ENCODE results near the gene PDE6B. TPM values are rescaled to one million over a fixed set of nuclear protein-coding genes. Genes with fewer than 3 reads are reported as not detected.
A peak's percentile ranks its signal among the peaks of the same experiment; 100 is the strongest.

Gene PDE6B
- total RNA-seq, 1 experiment from 2014 or later, result not detected

GRCh38 chr4:617644-618641, 7.4 kb upstream of the PDE6B start:
- no peaks in the 10 kb centered on the region for H3K36me3 Mint-ChIP-seq (ENCODE audit: insufficient read depth, unreplicated experiment)
- intact Hi-C loops (cut with micrococcal nuclease; ENCODE audit: unreplicated experiment), result no loop called here
- no peak for TF ChIP-seq CTCF (IDR thresholded peaks at IDR 0.05; ENCODE audit: insufficient read depth in 1 of 2, low read depth in 1 of 2, low read length in 1 of 2, severe bottlenecking in 1 of 2, unreplicated experiment in 1 of 2)
- no TSS peak for BruUV-seq (replicated peaks)
- H3K4me3 Mint-ChIP-seq (ENCODE audit: unreplicated experiment), result peak overlapping the region; percentile 24
- Histone ChIP-seq H3K27me3 (replicated peaks; ENCODE audit: control insufficient read depth, insufficient read depth, low read length) (no peaks in the 10 kb centered on the region), H3K4me1 (peaks cover 9% of the 10 kb centered on the region; the same call in 1 of the 2 replicates), H3K9me3 (0 out of 2 replicates have a peak, but pooled peaks cover 4% of the 10 kb centered on the region), H3K4me3 (ENCODE audit: low read depth, low read length) (no peak overlapping the region), H3K36me3 (ENCODE audit: control insufficient read depth, insufficient read depth, low read length) (no peaks in the 10 kb centered on the region)
- CTCF ChIA-PET, result no interaction called here
- H3K4me1 Mint-ChIP-seq (ENCODE audit: low read depth, unreplicated experiment), result peaks cover 6% of the 10 kb centered on the region
- H3K27me3 Mint-ChIP-seq (ENCODE audit: insufficient read depth, unreplicated experiment), result peaks cover 16% of the 10 kb centered on the region
- DNase-seq, result peak; percentile 29 to 77
- peak overlapping the region; percentile 61 for H3K27ac Mint-ChIP-seq (ENCODE audit: unreplicated experiment)
- peaks cover 12% of the 10 kb centered on the region for H3K9me3 Mint-ChIP-seq (ENCODE audit: unreplicated experiment)
- POLR2A ChIA-PET, result no interaction called here

GRCh38 chr4:620201-620600, 5.2 kb upstream of the PDE6B start:
- Mint-ChIP-seq H3K9me3 (ENCODE audit: unreplicated experiment) (peaks cover 4% of the 10 kb centered on the region), H3K4me1 (ENCODE audit: low read depth, unreplicated experiment) (peaks cover 6% of the 10 kb centered on the region), H3K4me3 (ENCODE audit: unreplicated experiment) (no peak overlapping the region), H3K27ac (ENCODE audit: unreplicated experiment) (no peak overlapping the region), H3K27me3 (ENCODE audit: insufficient read depth, unreplicated experiment) (peaks cover 6% of the 10 kb centered on the region), H3K36me3 (ENCODE audit: insufficient read depth, unreplicated experiment) (no peaks in the 10 kb centered on the region)
- intact Hi-C loops (cut with micrococcal nuclease; ENCODE audit: unreplicated experiment), result no loop called here
- POLR2A ChIA-PET, result no interaction called here
- Histone ChIP-seq H3K4me3 (ENCODE audit: low read depth, low read length) (no peak overlapping the region), H3K27me3 (replicated peaks; ENCODE audit: control insufficient read depth, insufficient read depth, low read length) (no peaks in the 10 kb centered on the region), H3K4me1 (peaks cover 9% of the 10 kb centered on the region; the same call in 1 of the 2 replicates), H3K36me3 (ENCODE audit: control insufficient read depth, insufficient read depth, low read length) (no peaks in the 10 kb centered on the region), H3K9me3 (0 out of 2 replicates have a peak, but pooled peaks cover 4% of the 10 kb centered on the region)
- TF ChIP-seq CTCF (IDR thresholded peaks at IDR 0.05; ENCODE audit: insufficient read depth in 1 of 2, low read depth in 1 of 2, low read length in 1 of 2, severe bottlenecking in 1 of 2, unreplicated experiment in 1 of 2), result no peak
- BruUV-seq (replicated peaks), result no TSS peak
- CTCF ChIA-PET, result interaction anchor here (0.6 kb wide), 1 partner anchor 122 kb away, joined by 3 read pairs; no protein-coding TSS in a partner anchor
- DNase-seq, result peak in 1 of 2 experiments; percentile 9

GRCh38 chr4:620851-621261, 4.5 kb upstream of the PDE6B start:
- CTCF ChIA-PET, result interaction anchor here (0.6 kb wide), 1 partner anchor 122 kb away, joined by 3 read pairs; no protein-coding TSS in a partner anchor
- no peaks in the 10 kb centered on the region for H3K27me3 ChIP-seq (replicated peaks; ENCODE audit: control insufficient read depth, insufficient read depth, low read length)

More at GRCh38 chr4:620851-621261, 4.5 kb upstream of the PDE6B start:
- POLR2A ChIA-PET, result no interaction called here
- no peak overlapping the region for H3K27ac Mint-ChIP-seq (ENCODE audit: unreplicated experiment)
- no peaks in the 10 kb centered on the region for H3K36me3 ChIP-seq (ENCODE audit: control insufficient read depth, insufficient read depth, low read length)
- no peak overlapping the region for H3K4me3 ChIP-seq (ENCODE audit: low read depth, low read length)
- BruUV-seq (replicated peaks), result no TSS peak
- no peak for TF ChIP-seq CTCF (IDR thresholded peaks at IDR 0.05; ENCODE audit: insufficient read depth in 1 of 2, low read depth in 1 of 2, low read length in 1 of 2, severe bottlenecking in 1 of 2, unreplicated experiment in 1 of 2)
- H3K4me3 Mint-ChIP-seq (ENCODE audit: unreplicated experiment), result no peak overlapping the region
- H3K36me3 Mint-ChIP-seq (ENCODE audit: insufficient read depth, unreplicated experiment), result no peaks in the 10 kb centered on the region
- H3K4me1 Mint-ChIP-seq (ENCODE audit: low read depth, unreplicated experiment), result peaks cover 6% of the 10 kb centered on the region
- DNase-seq, result peak in 1 of 2 experiments; percentile 14
- 0 out of 2 replicates have a peak, but pooled peaks cover 4% of the 10 kb centered on the region for H3K9me3 ChIP-seq
- intact Hi-C loops (cut with micrococcal nuclease; ENCODE audit: unreplicated experiment), result no loop called here
- H3K4me1 ChIP-seq, result peaks cover 9% of the 10 kb centered on the region; the same call in 1 of the 2 replicates
- no peaks in the 10 kb centered on the region for H3K27me3 Mint-ChIP-seq (ENCODE audit: insufficient read depth, unreplicated experiment)
- H3K9me3 Mint-ChIP-seq (ENCODE audit: unreplicated experiment), result no peaks in the 10 kb centered on the region
